ENCODE results near the gene SETD5.

Gene SETD5

DNA sequence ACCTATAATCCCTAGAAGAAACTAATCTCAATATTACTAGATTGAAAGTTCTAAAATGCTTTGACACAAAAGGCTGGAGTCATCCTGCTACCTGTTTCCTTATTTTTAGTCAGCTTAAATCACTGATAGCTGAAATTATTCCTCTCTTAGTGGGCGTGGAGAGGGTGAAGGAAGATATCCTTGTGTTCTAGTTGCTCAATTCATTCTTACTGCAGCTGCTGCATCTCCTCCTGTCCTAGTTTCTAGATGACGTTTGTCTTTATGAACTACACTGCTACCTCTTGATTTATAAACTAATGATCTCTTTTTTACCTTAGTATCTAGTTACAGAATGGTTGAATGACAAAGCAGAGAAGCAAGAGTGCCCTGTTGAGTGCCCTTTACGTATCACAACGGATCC, 50.7 kb downstream of the SETD5 start:
- Histone ChIP-seq H2AFZ (ENCODE audit: low read length) (no peak overlapping the region), H3K79me2 (ENCODE audit: insufficient read depth, low read length) (no peaks in the 10 kb centered on the region), H3K4me2 (ENCODE audit: low read depth, low read length, poor library complexity, severe bottlenecking) (no peak overlapping the region), H3K4me3 (ENCODE audit: low read length, poor library complexity, severe bottlenecking) (no peak overlapping the region), H3K9me3 (ENCODE audit: insufficient read depth, low read depth, low read length) (no peaks in the 10 kb centered on the region), H4K20me1 (ENCODE audit: insufficient read depth, low read length, poor library complexity, severe bottlenecking) (no peaks in the 10 kb centered on the region), H3K36me3 (ENCODE audit: insufficient read depth, low read length) (peaks cover 96% of the 10 kb centered on the region), H3F3A (ENCODE audit: low read depth) (no peaks in the 10 kb centered on the region), H3K4me1 (ENCODE audit: insufficient read depth, low read length, poor library complexity, severe bottlenecking) (no peaks in the 10 kb centered on the region), H3K9me2 (replicated peaks; ENCODE audit: low read depth, low read length) (no peaks in the 10 kb centered on the region), H3K9ac (ENCODE audit: low read depth, low read length, poor library complexity, severe bottlenecking) (no peak overlapping the region), H3K27me3 (ENCODE audit: insufficient read depth, low read length, poor library complexity, severe bottlenecking) (no peaks in the 10 kb centered on the region)
- TF ChIP-seq, protein P1, sequence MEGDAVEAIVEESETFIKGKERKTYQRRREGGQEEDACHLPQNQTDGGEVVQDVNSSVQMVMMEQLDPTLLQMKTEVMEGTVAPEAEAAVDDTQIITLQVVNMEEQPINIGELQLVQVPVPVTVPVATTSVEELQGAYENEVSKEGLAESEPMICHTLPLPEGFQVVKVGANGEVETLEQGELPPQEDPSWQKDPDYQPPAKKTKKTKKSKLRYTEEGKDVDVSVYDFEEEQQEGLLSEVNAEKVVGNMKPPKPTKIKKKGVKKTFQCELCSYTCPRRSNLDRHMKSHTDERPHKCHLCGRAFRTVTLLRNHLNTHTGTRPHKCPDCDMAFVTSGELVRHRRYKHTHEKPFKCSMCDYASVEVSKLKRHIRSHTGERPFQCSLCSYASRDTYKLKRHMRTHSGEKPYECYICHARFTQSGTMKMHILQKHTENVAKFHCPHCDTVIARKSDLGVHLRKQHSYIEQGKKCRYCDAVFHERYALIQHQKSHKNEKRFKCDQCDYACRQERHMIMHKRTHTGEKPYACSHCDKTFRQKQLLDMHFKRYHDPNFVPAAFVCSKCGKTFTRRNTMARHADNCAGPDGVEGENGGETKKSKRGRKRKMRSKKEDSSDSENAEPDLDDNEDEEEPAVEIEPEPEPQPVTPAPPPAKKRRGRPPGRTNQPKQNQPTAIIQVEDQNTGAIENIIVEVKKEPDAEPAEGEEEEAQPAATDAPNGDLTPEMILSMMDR (conservative IDR thresholded peaks at IDR 0.05; ENCODE audit: low read length), result no peak
- TF ChIP-seq EZH2phosphoT487 (IDR thresholded peaks at IDR 0.05; ENCODE audit: borderline replicate concordance), result no peak

DNA sequence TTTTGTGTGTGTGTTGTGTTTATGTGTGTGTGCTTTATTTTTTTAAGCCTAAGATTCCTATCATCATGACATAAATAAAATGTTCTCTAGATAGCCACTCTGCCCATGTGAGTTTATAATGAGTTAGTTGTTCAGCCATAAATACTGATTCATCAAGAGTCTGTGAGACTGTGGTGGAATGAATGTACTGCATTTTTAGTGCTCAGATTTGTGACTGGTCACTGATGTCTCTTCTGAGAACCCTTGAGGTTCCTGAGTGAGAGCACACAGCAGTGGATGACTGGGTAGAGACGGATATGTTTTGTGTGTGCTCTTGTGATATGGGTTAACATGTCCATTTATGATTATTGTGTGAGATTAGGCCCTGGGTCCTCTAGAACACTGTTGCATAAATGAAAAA, 51.2 kb downstream of the SETD5 start:
- H3K4me1 ChIP-seq (ENCODE audit: insufficient read depth, low read length, poor library complexity, severe bottlenecking), result no peaks in the 10 kb centered on the region
- no peaks in the 10 kb centered on the region for H3K9me2 ChIP-seq (replicated peaks; ENCODE audit: low read depth, low read length)
- no peak overlapping the region for H2AFZ ChIP-seq (ENCODE audit: low read length)
- no peak overlapping the region for H3K9ac ChIP-seq (ENCODE audit: low read depth, low read length, poor library complexity, severe bottlenecking)
- no peak overlapping the region for H3K4me3 ChIP-seq (ENCODE audit: low read length, poor library complexity, severe bottlenecking)
- H3K9me3 ChIP-seq (ENCODE audit: insufficient read depth, low read depth, low read length), result no peaks in the 10 kb centered on the region
- no peak overlapping the region for H3K4me2 ChIP-seq (ENCODE audit: low read depth, low read length, poor library complexity, severe bottlenecking)
- H4K20me1 ChIP-seq (ENCODE audit: insufficient read depth, low read length, poor library complexity, severe bottlenecking), result no peaks in the 10 kb centered on the region
- H3K79me2 ChIP-seq (ENCODE audit: insufficient read depth, low read length), result no peaks in the 10 kb centered on the region
- H3K27me3 ChIP-seq (ENCODE audit: insufficient read depth, low read length, poor library complexity, severe bottlenecking), result no peaks in the 10 kb centered on the region
- TF ChIP-seq, protein P1 (conservative IDR thresholded peaks at IDR 0.05; ENCODE audit: low read length), result no peak
- no peak for TF ChIP-seq EZH2phosphoT487 (IDR thresholded peaks at IDR 0.05; ENCODE audit: borderline replicate concordance)
- no peaks in the 10 kb centered on the region for H3F3A ChIP-seq (ENCODE audit: low read depth)
- H3K36me3 ChIP-seq (ENCODE audit: insufficient read depth, low read length), result peaks cover 96% of the 10 kb centered on the region

DNA sequence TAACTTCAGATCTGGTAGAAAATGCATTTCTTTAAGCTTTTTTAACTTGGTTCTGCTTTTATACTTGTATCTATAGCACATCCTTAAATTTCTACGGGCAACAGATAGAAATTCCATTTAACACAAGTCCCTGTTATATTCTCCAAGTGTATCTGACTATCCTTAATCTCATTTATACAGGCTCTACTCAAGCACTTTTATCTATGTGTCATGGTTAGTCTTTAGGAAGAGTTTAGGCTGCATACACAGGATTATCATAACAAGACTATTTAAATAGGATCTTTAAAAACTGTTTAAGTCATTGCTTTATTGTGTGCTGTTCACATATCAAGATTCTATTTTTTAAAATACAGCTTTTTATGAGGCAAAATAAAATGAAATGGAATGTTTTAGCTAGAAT, 52.7 kb downstream of the SETD5 start:
- Histone ChIP-seq H2AFZ (ENCODE audit: low read length) (no peak overlapping the region), H3K9me3 (ENCODE audit: insufficient read depth, low read depth, low read length) (no peaks in the 10 kb centered on the region), H3K9ac (ENCODE audit: low read depth, low read length, poor library complexity, severe bottlenecking) (no peak overlapping the region), H3K36me3 (ENCODE audit: insufficient read depth, low read length) (peaks cover 95% of the 10 kb centered on the region), H3K79me2 (ENCODE audit: insufficient read depth, low read length) (no peaks in the 10 kb centered on the region), H3F3A (ENCODE audit: low read depth) (no peaks in the 10 kb centered on the region), H3K27me3 (ENCODE audit: insufficient read depth, low read length, poor library complexity, severe bottlenecking) (no peaks in the 10 kb centered on the region), H4K20me1 (ENCODE audit: insufficient read depth, low read length, poor library complexity, severe bottlenecking) (no peaks in the 10 kb centered on the region), H3K4me2 (ENCODE audit: low read depth, low read length, poor library complexity, severe bottlenecking) (no peak overlapping the region), H3K9me2 (replicated peaks; ENCODE audit: low read depth, low read length) (no peaks in the 10 kb centered on the region), H3K4me3 (ENCODE audit: low read length, poor library complexity, severe bottlenecking) (no peak overlapping the region), H3K4me1 (ENCODE audit: insufficient read depth, low read length, poor library complexity, severe bottlenecking) (no peaks in the 10 kb centered on the region)
- TF ChIP-seq, protein P1 (conservative IDR thresholded peaks at IDR 0.05; ENCODE audit: low read length), result no peak
- TF ChIP-seq EZH2phosphoT487 (IDR thresholded peaks at IDR 0.05; ENCODE audit: borderline replicate concordance), result no peak

Data from Loucy (cell line).